Smooth muscle cell (in vitro differentiated cells): Measurements from ENCODE around the gene FAM76B. TPM values are rescaled to one million over a fixed set of nuclear protein-coding genes. Genes with fewer than 3 reads are reported as not detected.

ENCODE experiments used
- DNase-seq: peaks from one replicate; lab custom pipeline; 2025; ENCODE audit not compliant: unreplicated experiment; lab: John Stamatoyannopoulos, UW
- H2AFZ ChIP-seq: fragments of 200-600 bp; sonication (generic); 2 replicates; pipeline ENCODE4 v1.6.0; 2016; ENCODE audit warnings: antibody characterized with exemption, low read depth, mild to moderate bottlenecking
- H3F3A ChIP-seq: fragments of 200-600 bp; sonication (generic); 2 replicates; pipeline ENCODE4 v1.6.0; 2017; ENCODE audit warnings: antibody characterized with exemption, low read depth
- H3K27ac ChIP-seq: fragments of 200-600 bp; sonication (generic); 2 replicates; pipeline ENCODE4 v1.5.1; 2016; ENCODE audit warnings: low read depth, mild to moderate bottlenecking
- H3K27me3 ChIP-seq: fragments of 200-600 bp; sonication (generic); 2 replicates; pipeline ENCODE4 v1.6.1; 2016; ENCODE audit warnings: low read depth, mild to moderate bottlenecking
- H3K36me3 ChIP-seq: fragments of 200-600 bp; sonication (generic); 2 replicates; pipeline ENCODE4 v1.5.1; 2016; ENCODE audit warnings: low read depth
- H3K4me1 ChIP-seq: fragments of 200-600 bp; sonication (generic); 2 replicates; pipeline ENCODE4 v1.5.1; 2016; ENCODE audit warnings: low read depth
- H3K4me2 ChIP-seq: fragments of 200-600 bp; sonication (generic); 2 replicates; pipeline ENCODE4 v1.6.0; 2016; ENCODE audit warnings: mild to moderate bottlenecking
- H3K4me3 ChIP-seq: fragments of 200-600 bp; sonication (generic); 2 replicates; pipeline ENCODE4 v1.5.1; 2016; ENCODE audit warnings: mild to moderate bottlenecking
- H3K79me2 ChIP-seq: fragments of 200-600 bp; sonication (generic); 2 replicates; pipeline ENCODE4 v1.6.0; 2016; ENCODE audit warnings: low read depth, mild to moderate bottlenecking
- H3K9ac ChIP-seq: fragments of 200-600 bp; sonication (generic); 2 replicates; pipeline ENCODE4 v1.6.0; 2016; ENCODE audit warnings: low read depth
- H3K9me3 ChIP-seq: fragments of 200-600 bp; sonication (generic); replicated peaks from 2 replicates; pipeline ENCODE4 v1.5.1; 2016; ENCODE audit warnings: low read depth
- H4K20me1 ChIP-seq: fragments of 200-600 bp; sonication (generic); 2 replicates; pipeline ENCODE4 v1.6.0; 2016; ENCODE audit warnings: low read depth
- CTCF ChIP-seq: fragments of 200-600 bp; sonication (generic); IDR thresholded peaks from 2 replicates; pipeline ENCODE4 v1.5.1; 2017; ENCODE audit warnings: borderline replicate concordance, mild to moderate bottlenecking, antibody characterized with exemption; ENCODE audit not compliant: insufficient read depth, poor library complexity, severe bottlenecking
- WGBS: methylation state at CpG from one replicate; pipeline ENCODE4 v1.1.7; 2016; ENCODE audit warnings: low lambda C conversion rate; 5-methylcytosine and 5-hydroxymethylcytosine counted together
- polyA plus RNA-seq: library from polyadenylated mRNA; unstranded; fragments of >200 nt; fragmentation: Nextera tagmentation; extraction: Ambion mirVana; gene quantifications from 2 replicates; pipeline ENCODE4 v1.2.1, GENCODE V29; 2016
- total RNA-seq: library from RNA; depleted of rRNA; stranded (reverse); fragments of >200 nt; gene quantifications from 2 replicates; pipeline ENCODE4 v1.2.3, GENCODE V29; 2014

FAM76B gene
- total RNA-seq (31.3 and 33.4 TPM in 2 replicates), polyA plus RNA-seq (12.9 and 14.0 TPM in 2 replicates)

- H3K79me2 ChIP-seq, result peaks cover 76% of the 10 kb centered on the region
These were observed at the start of gene FAM76B for GRCh38 chr11:95789506-95790122. TSS of gene FAM76B (minus strand) at chr11:95789782. CDS start at chr11:95789478, 304 bp downstream.

GRCh38 chr11:95835768-95836488 lies 46.3 kb upstream of the FAM76B start:
- H4K20me1 ChIP-seq, result peaks cover 2% of the 10 kb centered on the region
- no peak overlapping the region for H2AFZ ChIP-seq
- peak; percentile 74 for TF ChIP-seq CTCF
- peak overlapping the region; percentile 15 for H3K4me2 ChIP-seq
- H3K9me3 ChIP-seq, result no peaks in the 10 kb centered on the region
- no peak overlapping the region for H3K9ac ChIP-seq
- no peaks in the 10 kb centered on the region for H3K27me3 ChIP-seq
- no peaks in the 10 kb centered on the region for H3K79me2 ChIP-seq
- H3K4me3 ChIP-seq, result no peak overlapping the region
- peaks cover 6% of the 10 kb centered on the region for H3K36me3 ChIP-seq
- peak overlapping the region; percentile 71 for H3K27ac ChIP-seq
- 4% methylated on average over 3 of the region's 3 CpGs for WGBS
- peaks cover 2% of the 10 kb centered on the region for H3F3A ChIP-seq
- peaks cover 12% of the 10 kb centered on the region for H3K4me1 ChIP-seq
- DNase-seq, result no peak

More at GRCh38 chr11:95789506-95790122, at the start of gene FAM76B:
- no peak for TF ChIP-seq CTCF
- peaks cover 3% of the 10 kb centered on the region for H3K36me3 ChIP-seq
- under 1% methylated on average over 48 of the region's 62 CpGs for WGBS
- H3K4me2 ChIP-seq, result peak within 1 kb of the TSS; percentile 89
- peak within 1 kb of the TSS; percentile 98 for H3K9ac ChIP-seq
- H3K4me3 ChIP-seq, result peak within 1 kb of the TSS; percentile 74
- no peaks in the 10 kb centered on the region for H4K20me1 ChIP-seq
- no peaks in the 10 kb centered on the region for H3K27me3 ChIP-seq
- peaks cover 20% of the 10 kb centered on the region for H3K4me1 ChIP-seq
- peak; percentile 97 for DNase-seq
- H3K27ac ChIP-seq, result peak within 1 kb of the TSS; percentile 98
- H3F3A ChIP-seq, result no peaks in the 10 kb centered on the region
- peak within 1 kb of the TSS; percentile 82 for H2AFZ ChIP-seq
- H3K9me3 ChIP-seq, result no peaks in the 10 kb centered on the region

GRCh38 chr11:95835351-95835750 lies 45.8 kb upstream of the FAM76B start:
- no peak overlapping the region for H3K9ac ChIP-seq
- H3K4me3 ChIP-seq, result no peak overlapping the region
- no peak overlapping the region for H2AFZ ChIP-seq
- H3K4me1 ChIP-seq, result peaks cover 12% of the 10 kb centered on the region
- H3K9me3 ChIP-seq, result no peaks in the 10 kb centered on the region
- no peaks in the 10 kb centered on the region for H3K79me2 ChIP-seq
- no peak overlapping the region for H3K4me2 ChIP-seq
- DNase-seq, result no peak
- peak overlapping the region; percentile 16 for H3K27ac ChIP-seq
- no peak for TF ChIP-seq CTCF
- peaks cover 8% of the 10 kb centered on the region for H3F3A ChIP-seq
- H3K27me3 ChIP-seq, result no peaks in the 10 kb centered on the region
- H4K20me1 ChIP-seq, result peaks cover 3% of the 10 kb centered on the region
- peaks cover 6% of the 10 kb centered on the region for H3K36me3 ChIP-seq
- WGBS, result 79% methylated on average over 3 of the region's 3 CpGs

- no peak overlapping the region for H2AFZ ChIP-seq
- WGBS, result 43% methylated on average over 1 of the region's 1 CpG
These were observed 43.8 kb upstream of the FAM76B start for GRCh38 chr11:95833378-95833777.

More at GRCh38 chr11:95833378-95833777, 43.8 kb upstream of the FAM76B start:
- Histone ChIP-seq H3K36me3 (peaks cover 6% of the 10 kb centered on the region), H3K4me1 (peaks cover 12% of the 10 kb centered on the region), H3K4me2 (no peak overlapping the region), H4K20me1 (peaks cover 3% of the 10 kb centered on the region), H3F3A (peaks cover 16% of the 10 kb centered on the region), H3K4me3 (no peak overlapping the region), H3K9me3 (no peaks in the 10 kb centered on the region), H3K79me2 (no peaks in the 10 kb centered on the region), H3K27ac (peak overlapping the region; percentile 93), H3K27me3 (no peaks in the 10 kb centered on the region), H3K9ac (no peak overlapping the region)
- DNase-seq, result no peak
- no peak for TF ChIP-seq CTCF
